ENCODE measurements around the gene PRPF39. TPM values are rescaled to one million over a fixed set of nuclear protein-coding genes. Genes with fewer than 3 reads are reported as not detected.
A peak's percentile ranks its signal among the peaks of the same experiment; 100 is the strongest.

The PRPF39 gene
- total RNA-seq, 1 donor: 59.8 TPM

DNA sequence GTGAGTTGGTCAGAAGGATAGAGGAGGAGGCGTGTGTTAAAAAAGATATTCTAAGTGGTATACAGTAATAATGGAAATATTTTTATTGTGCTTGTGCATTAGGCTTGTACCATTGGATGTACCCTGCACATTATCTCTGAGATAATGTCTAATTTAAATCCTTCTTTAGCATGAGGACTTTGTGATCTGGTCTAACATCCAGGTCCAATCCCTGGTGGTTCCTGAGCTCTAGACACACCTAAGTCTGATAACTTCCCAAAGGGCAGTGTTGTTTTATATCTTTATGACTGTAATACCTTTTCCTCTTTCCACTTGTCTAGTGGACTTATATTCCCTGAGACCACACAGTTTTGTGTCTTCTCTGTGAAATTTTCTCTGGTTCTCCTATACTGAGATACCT lies 20.6 kb downstream of the PRPF39 start:
- Histone ChIP-seq H3K27me3 (ENCODE audit: insufficient read depth, low read length) (no peaks in the 10 kb centered on the region), H3K9me3 (ENCODE audit: low read depth, low read length) (no peaks in the 10 kb centered on the region), H3K4me1 (ENCODE audit: insufficient read depth, low read length) (no peaks in the 10 kb centered on the region), H3K4me3 (ENCODE audit: low read length) (no peak overlapping the region)

DNA sequence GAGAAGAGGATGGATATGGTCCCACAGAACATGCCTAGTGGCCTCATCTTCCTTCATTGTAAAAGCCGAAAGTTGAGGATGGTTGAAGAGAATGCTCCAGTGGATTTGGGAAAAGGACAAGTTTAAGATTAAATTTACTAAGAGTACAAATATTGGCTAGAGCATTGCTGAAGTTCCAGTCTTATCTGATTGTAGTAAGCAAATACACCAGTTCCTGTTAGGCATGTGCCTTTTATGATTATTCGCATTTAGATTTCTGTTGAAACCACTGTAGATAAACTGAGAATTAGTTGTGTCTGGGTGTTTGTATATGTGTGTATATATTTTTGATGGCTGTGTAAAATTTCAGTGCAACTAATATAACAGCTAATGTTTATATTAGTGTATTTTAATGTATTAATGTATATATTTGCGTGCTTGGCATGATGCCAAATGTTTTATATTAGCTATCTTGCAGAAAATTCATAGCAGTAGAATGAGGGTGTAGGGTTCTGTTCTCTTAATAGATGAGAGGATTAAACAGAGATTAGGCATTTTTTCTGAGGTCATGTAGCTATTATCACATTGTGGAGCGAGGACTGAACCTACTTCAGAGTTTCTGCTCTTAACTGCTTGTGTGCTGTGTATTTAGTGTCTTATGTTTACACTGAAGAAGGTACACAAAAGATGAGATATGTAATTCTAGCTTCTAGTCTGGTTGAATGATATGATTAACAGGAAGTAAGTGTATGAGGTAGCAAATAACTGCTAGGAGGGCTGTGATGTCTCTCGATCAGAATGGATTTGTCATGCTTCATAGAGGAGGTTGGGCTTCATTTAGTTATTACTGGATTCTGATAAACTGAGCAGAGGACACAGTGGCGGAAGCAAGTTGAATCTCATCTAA lies 29.2 kb downstream of the PRPF39 start:
- Histone ChIP-seq H3K27me3 (ENCODE audit: insufficient read depth, low read length) (no peaks in the 10 kb centered on the region), H3K4me1 (ENCODE audit: insufficient read depth, low read length) (no peaks in the 10 kb centered on the region), H3K9me3 (ENCODE audit: low read depth, low read length) (no peaks in the 10 kb centered on the region), H3K4me3 (ENCODE audit: low read length) (no peak overlapping the region)

DNA sequence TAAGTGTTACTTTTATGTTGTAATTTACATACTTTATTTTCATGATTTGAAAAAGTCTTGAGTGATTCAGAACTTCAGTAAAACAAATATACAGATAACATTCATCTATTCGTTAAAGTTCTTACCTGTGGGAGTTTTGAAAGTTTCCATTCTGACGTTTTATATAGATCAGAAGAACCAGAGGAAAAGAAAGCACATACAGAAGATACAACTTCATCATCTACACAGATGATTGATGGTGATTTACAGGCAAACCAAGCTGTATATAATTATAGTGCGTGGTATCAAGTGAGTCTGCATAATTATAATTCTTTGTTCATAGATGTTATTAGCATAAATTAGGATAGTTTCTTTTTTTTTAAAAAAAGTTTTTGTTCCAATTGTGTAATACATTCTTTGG lies 30.4 kb downstream of the PRPF39 start:
- H3K27me3 ChIP-seq (ENCODE audit: insufficient read depth, low read length): no peaks in the 10 kb centered on the region
- no peak overlapping the region for H3K4me3 ChIP-seq (ENCODE audit: low read length)
- H3K4me1 ChIP-seq (ENCODE audit: insufficient read depth, low read length): no peaks in the 10 kb centered on the region
- H3K9me3 ChIP-seq (ENCODE audit: low read depth, low read length): no peaks in the 10 kb centered on the region

DNA sequence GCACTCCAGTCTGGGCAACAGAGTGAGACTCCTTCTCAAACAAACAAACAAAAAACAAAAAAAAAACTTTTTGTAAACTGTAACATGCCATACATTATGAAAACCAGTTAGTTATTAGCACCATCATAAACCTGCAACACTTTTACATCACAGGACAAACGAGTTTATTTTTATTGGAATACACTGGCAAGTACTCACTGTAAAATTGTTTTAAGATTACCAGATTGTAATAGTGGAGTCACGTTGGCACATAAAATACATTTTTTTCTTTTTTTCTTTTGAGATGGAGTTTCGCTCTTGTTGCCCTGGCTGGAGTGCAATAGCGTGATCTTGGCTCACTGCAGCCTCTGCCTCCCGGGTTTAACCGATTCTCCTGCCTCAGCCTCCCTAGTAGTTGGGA lies 34.7 kb downstream of the PRPF39 start:
- Histone ChIP-seq H3K4me1 (ENCODE audit: insufficient read depth, low read length) (no peaks in the 10 kb centered on the region), H3K4me3 (ENCODE audit: low read length) (no peak overlapping the region), H3K9me3 (ENCODE audit: low read depth, low read length) (no peaks in the 10 kb centered on the region), H3K27me3 (ENCODE audit: insufficient read depth, low read length) (no peaks in the 10 kb centered on the region)

DNA sequence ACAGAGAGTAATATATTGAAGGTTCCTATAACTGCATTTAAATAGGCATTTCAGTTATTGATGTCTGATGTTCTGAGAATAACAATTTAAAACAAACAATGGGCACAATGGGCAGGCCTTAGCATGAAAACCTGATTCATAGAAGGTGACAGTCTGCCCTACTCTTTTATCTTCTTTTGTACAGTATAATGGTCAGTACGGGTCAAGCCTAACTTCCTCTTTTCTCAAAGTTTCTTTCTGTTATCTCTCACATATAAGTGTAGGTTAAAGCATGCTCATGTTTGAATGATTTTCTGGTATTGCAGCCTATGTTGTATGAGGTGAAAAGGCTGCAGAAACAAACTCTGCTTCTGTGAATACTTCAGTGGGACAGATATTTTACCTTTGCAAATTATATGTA lies 36.2 kb downstream of the PRPF39 start:
- no peak overlapping the region for H3K4me3 ChIP-seq (ENCODE audit: low read length)
- no peaks in the 10 kb centered on the region for H3K27me3 ChIP-seq (ENCODE audit: insufficient read depth, low read length)
- H3K4me1 ChIP-seq (ENCODE audit: insufficient read depth, low read length): no peaks in the 10 kb centered on the region
- H3K9me3 ChIP-seq (ENCODE audit: low read depth, low read length): no peaks in the 10 kb centered on the region

DNA sequence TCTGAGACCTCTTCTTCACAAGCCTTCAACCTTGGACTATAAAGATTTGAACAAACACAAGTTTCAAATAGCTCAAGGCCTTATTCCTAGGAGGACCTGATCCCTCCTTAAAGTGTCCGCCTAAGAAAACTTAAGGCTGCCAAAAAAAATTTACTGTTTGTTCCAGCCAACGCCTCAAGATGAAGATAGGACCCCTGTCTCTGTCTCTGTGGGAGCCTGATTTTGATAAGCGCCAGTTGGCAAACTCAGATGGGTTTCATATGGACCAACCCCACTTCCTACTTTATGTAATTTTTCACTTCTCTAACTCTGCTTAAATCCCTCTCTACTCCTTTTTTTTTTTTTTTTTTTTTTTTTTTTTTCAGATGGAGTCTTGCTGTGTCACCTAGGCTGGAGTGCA lies 39.4 kb downstream of the PRPF39 start:
- no peaks in the 10 kb centered on the region for H3K9me3 ChIP-seq (ENCODE audit: low read depth, low read length)
- no peaks in the 10 kb centered on the region for H3K4me1 ChIP-seq (ENCODE audit: insufficient read depth, low read length)

DNA sequence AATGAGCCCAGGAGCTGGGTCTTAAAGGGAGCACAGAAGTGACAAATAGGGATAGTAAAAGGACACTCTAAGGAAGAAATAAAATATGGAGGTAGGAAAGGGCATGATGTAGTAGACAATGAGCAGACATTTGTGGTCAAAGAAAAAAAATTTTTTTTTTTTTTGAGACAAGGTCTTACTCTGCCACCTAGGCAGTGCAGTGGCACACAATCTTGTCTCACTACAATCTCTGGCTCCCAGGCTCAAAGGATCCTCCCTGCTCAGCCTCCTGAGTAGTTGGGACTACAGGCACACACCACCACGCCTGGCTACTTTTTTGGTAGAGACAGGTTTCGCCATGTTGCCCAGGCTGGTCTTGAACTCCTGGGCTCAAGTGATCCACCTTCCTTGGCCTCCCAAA lies 41.8 kb downstream of the PRPF39 start:
- Histone ChIP-seq H3K27me3 (ENCODE audit: insufficient read depth, low read length) (no peaks in the 10 kb centered on the region), H3K4me3 (ENCODE audit: low read length) (no peak overlapping the region), H3K9me3 (ENCODE audit: low read depth, low read length) (no peaks in the 10 kb centered on the region), H3K4me1 (ENCODE audit: insufficient read depth, low read length) (no peaks in the 10 kb centered on the region)

More for the DNA sequence above, 39.4 kb downstream of the PRPF39 start:
- Histone ChIP-seq H3K27me3 (ENCODE audit: insufficient read depth, low read length) (no peaks in the 10 kb centered on the region), H3K4me3 (ENCODE audit: low read length) (no peak overlapping the region)

DNA sequence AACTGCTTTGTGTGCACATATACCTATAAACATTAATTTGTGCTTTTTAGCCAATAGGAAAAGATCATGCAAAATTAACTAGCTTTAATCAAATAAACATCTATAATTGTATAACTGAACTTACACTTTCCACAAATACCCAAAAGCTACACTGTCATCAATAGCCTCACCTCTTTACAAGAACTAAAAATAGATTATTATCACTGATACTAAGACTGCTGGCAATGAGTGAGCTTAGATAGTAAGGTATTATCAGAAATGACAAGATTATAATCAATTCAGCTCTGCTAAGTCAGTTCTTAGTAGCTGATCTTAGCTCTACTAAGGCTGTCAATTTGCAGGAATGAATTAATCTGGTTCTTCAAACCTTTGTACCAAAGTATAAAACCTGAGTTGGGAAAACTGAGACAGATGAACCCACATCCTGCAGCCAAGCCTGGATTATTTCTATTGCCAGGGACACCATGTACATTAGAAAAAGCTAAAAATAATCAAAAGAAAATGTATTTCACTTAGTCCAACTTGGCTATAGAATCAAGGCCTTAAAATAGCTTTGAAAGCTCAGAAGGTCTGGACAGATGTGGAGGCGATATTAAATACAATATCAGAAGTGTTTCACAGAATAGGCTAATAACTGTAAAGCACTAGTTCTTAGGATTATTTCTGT lies 45.2 kb downstream of the PRPF39 start:
- no peaks in the 10 kb centered on the region for H3K9me3 ChIP-seq (ENCODE audit: low read depth, low read length)
- H3K4me3 ChIP-seq (ENCODE audit: low read length): no peak overlapping the region
- H3K27me3 ChIP-seq (ENCODE audit: insufficient read depth, low read length): no peaks in the 10 kb centered on the region
- peaks cover 8% of the 10 kb centered on the region for H3K4me1 ChIP-seq (ENCODE audit: insufficient read depth, low read length)

DNA sequence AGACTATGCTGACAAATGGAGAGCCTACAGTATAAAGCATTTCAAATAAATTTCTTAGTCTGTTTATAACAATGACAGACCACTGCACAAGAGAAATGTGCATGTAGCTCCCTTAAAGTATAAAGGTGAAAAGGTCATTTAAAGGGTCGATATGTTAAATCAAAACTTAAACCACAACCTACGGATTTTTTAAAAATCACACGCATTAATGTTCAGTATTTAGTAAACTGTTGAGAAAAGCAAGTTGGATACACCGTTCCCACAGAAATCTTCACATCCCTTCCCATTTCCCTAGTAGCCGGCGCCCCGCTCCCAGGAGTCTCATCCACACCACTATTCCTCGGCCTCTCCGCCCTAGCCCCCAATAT lies 49.8 kb downstream of the PRPF39 start:
- no peaks in the 10 kb centered on the region for H3K9me3 ChIP-seq (ENCODE audit: low read depth, low read length)
- H3K4me1 ChIP-seq (ENCODE audit: insufficient read depth, low read length): peaks cover 29% of the 10 kb centered on the region
- H3K27me3 ChIP-seq (ENCODE audit: insufficient read depth, low read length): no peaks in the 10 kb centered on the region
- peak overlapping the region; percentile 88 for H3K4me3 ChIP-seq (ENCODE audit: low read length)

DNA sequence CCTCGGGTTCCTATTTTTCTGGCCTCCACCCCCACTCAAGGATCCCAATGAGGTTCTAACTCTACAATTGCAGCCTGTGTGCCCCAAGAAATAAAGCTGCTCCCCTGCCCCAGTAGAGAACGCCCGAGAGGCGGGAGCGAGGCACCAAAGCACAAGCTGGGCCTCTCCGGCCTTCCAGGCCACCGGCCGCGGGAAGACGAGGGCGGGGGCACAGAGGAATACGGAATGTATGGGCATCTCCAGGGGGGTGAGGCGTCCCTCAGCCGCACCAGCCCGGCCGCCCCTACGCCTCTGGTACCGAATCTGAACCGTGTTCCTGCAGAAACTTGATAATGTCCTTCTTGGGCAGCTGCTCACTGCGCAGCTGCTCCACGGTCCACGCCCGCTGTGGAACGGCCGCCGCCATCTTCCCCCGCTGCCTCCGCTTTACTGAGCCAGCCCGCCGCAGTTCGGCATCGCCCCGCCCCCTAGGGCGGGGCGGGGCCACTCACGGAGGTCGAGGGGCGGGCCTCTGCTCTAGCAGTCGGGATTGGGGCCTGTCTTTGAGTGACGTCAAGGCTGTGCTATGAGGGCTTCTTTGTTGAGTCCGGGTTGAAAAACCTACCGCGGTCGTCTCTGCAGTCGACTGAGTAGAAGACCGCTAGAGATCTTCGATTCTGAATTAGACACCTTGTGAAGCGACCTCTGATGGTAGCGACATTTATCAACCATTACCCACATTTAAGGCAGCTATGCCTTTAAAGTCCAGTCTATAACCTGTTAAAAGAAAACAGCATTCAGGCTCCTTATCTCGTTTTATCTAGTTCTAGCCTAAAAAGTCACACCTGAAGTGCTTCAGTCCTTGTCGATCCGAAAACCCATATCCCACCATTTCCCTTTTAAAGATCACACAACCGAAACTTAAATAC lies 50.4 kb downstream of the PRPF39 start, which contains the start of gene FKBP3:
FKBP3 (minus strand) TSS at position 431 of the 908 bp plus-strand sequence; CDS start at position 406, 25 bp downstream.
- H3K27me3 ChIP-seq (ENCODE audit: insufficient read depth, low read length): no peaks in the 10 kb centered on the region
- peaks cover 29% of the 10 kb centered on the region for H3K4me1 ChIP-seq (ENCODE audit: insufficient read depth, low read length)
- H3K9me3 ChIP-seq (ENCODE audit: low read depth, low read length): no peaks in the 10 kb centered on the region
- H3K4me3 ChIP-seq (ENCODE audit: low read length): peak within 1 kb of the TSS; percentile 88

DNA sequence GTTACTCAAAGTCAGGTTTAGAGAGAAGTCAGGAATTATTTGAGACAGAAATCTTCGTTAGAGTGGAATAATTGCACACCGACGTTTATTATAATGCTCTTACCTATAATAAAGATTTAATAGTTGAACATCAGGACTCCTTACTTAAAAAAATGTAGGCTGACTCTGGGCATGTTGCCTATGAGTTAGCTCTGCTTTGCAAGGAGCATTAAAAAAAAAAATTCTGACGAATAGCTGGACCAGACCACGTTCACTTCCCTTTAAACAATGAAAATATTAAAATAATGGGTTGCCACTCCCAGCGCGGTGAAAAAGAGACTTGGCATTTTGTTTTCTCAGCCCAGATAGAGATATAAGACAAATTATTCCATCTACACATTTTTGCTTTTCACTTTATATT lies 51.2 kb downstream of the PRPF39 start:
- Histone ChIP-seq H3K4me1 (ENCODE audit: insufficient read depth, low read length) (peaks cover 29% of the 10 kb centered on the region), H3K4me3 (ENCODE audit: low read length) (peak overlapping the region; percentile 88)

DNA sequence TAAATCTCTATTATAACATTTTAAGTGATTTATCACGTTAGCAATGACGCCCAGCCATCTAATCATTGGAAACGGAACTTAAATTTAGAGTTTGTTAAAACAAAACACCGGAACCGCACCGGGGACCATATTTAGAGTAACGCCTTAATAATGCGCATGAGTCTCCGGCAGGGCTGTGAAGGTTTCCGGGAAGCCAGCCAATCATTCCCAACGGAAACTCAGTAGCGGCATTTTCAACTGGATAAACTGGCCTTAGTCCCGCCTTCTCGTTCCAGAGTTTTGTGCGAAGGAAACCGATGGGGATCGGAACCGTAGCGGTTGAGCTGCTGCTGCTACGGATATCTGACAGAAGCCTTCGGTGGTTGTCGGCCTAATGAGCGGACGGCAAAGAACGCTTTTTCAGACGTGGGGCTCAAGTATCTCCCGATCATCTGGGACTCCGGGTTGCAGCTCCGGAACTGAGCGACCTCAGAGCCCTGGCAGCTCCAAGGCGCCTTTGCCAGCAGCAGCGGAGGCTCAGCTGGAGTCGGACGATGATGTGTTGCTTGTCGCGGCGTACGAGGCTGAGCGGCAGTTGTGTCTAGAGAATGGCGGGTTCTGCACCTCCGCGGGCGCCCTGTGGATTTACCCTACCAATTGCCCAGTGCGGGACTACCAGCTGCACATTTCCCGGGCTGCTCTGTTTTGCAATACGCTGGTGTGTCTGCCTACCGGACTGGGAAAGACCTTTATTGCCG lies 51.9 kb downstream of the PRPF39 start, which contains the start of gene FANCM:
FANCM (plus strand) TSS at position 272 of the 737 bp plus-strand sequence; CDS start at position 374, 102 bp downstream.
- Histone ChIP-seq H3K9me3 (ENCODE audit: low read depth, low read length) (no peaks in the 10 kb centered on the region), H3K27me3 (ENCODE audit: insufficient read depth, low read length) (no peaks in the 10 kb centered on the region), H3K4me3 (ENCODE audit: low read length) (peak within 1 kb of the TSS; percentile 88), H3K4me1 (ENCODE audit: insufficient read depth, low read length) (peaks cover 29% of the 10 kb centered on the region)

More for the DNA sequence above, 51.2 kb downstream of the PRPF39 start:
- Histone ChIP-seq H3K27me3 (ENCODE audit: insufficient read depth, low read length) (no peaks in the 10 kb centered on the region), H3K9me3 (ENCODE audit: low read depth, low read length) (no peaks in the 10 kb centered on the region)

DNA sequence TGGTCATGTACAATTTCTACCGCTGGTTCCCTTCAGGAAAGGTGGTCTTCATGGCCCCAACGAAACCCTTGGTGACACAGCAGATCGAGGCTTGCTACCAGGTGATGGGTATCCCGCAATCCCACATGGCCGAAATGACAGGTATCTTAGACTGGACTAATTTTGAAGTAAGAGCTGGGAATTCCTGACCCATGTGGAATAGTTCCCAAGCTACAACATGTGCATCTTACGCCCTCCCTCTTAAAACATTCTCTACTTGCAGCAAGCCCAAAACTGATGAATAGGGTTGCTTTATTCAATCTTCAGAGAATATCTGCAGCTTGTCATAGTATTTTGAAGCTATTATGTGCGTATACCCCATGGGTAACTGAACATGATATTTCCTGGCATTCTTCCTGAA lies 52.5 kb downstream of the PRPF39 start:
- Histone ChIP-seq H3K27me3 (ENCODE audit: insufficient read depth, low read length) (no peaks in the 10 kb centered on the region), H3K4me1 (ENCODE audit: insufficient read depth, low read length) (peaks cover 29% of the 10 kb centered on the region), H3K9me3 (ENCODE audit: low read depth, low read length) (no peaks in the 10 kb centered on the region), H3K4me3 (ENCODE audit: low read length) (peak overlapping the region; percentile 88)

DNA sequence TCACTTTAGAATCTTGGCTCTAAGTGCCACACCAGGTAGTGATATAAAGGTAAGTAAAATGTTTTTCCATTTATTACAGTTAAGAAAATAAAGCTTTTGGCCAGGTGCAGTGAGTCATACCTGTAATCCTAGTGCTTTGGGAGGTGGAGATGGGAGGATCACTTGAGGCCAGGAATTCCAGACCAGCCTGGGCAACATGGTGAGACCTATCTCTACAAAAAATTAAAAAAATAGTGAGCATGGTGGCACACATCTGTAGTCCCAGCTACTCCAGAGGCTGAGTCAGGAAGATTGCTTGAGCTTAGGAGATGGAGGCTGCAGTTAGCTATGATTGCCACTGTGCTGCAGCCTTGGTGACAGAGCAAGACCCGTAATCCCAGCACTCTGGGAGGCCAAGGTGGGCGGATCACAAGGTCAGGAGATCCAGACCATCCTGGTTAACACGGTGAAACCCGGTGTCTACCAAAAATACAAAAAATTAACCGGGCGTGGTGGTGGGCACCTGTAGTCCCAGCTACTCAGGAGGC lies 56.8 kb downstream of the PRPF39 start:
- Histone ChIP-seq H3K9me3 (ENCODE audit: low read depth, low read length) (no peaks in the 10 kb centered on the region), H3K4me3 (ENCODE audit: low read length) (no peak overlapping the region), H3K4me1 (ENCODE audit: insufficient read depth, low read length) (peaks cover 21% of the 10 kb centered on the region), H3K27me3 (ENCODE audit: insufficient read depth, low read length) (no peaks in the 10 kb centered on the region)
